IMR-90 (cell line): ENCODE measurements around the gene TRAPPC3. TPM values are rescaled to one million over a fixed set of nuclear protein-coding genes. Genes with fewer than 3 reads are reported as not detected.

Experiments used
- ATAC-seq: fragments of 200-7000 bp; cut with Tn5 transposase; 2 replicates; pipeline ENCODE4 v1.9.1; 2020; ENCODE audit warnings: low read depth, mild to moderate bottlenecking, moderate library complexity
- BruUV-seq: library from RNA; stranded (reverse); fragments of 400-500 nt; replicated peaks from 2 replicates; lab custom pipeline; 2021; lab: Mats Ljungman, UMichigan
- CTCF ChIA-PET: fragments of 300-600 bp; formaldehyde crosslinking; extraction: SDS; loops from one replicate; lab custom pipeline; 2021; ENCODE audit warnings: antibody characterized with exemption; lab: Yijun Ruan, JAX
- POLR2A ChIA-PET: fragments of 300-600 bp; sonication (Branson Sonifier 250); formaldehyde crosslinking; loops from one replicate; lab custom pipeline; 2022; ENCODE audit warnings: antibody characterized with exemption; ENCODE audit not compliant: unreplicated experiment; lab: Charles Lee
- DNase-seq: peaks from one replicate; pipeline ENCODE4 v3.0.0; 2013
- H2AFZ ChIP-seq: replicated peaks from 2 replicates; pipeline ENCODE3; 2013; ENCODE audit warnings: low read length, mild to moderate bottlenecking; ENCODE audit not compliant: poor library complexity
- H2AK5ac ChIP-seq: 2 replicates; pipeline ENCODE4 v1.6.1; 2013; ENCODE audit warnings: low read depth, low read length, inconsistent platforms
- H2AK9ac ChIP-seq: replicated peaks from 2 replicates; pipeline ENCODE3; 2013; ENCODE audit warnings: mild to moderate bottlenecking, low read depth, low read length, moderate library complexity; ENCODE audit not compliant: poor library complexity
- H2BK120ac ChIP-seq: 2 replicates; pipeline ENCODE4 v1.6.1; 2013; ENCODE audit warnings: low read depth, low read length, inconsistent platforms
- H2BK15ac ChIP-seq: 3 replicates; pipeline ENCODE4 v1.6.1; 2013; ENCODE audit warnings: low read depth, low read length, inconsistent platforms
- H2BK20ac ChIP-seq: 2 replicates; pipeline ENCODE4 v1.6.1; 2013; ENCODE audit warnings: low read depth, mild to moderate bottlenecking, inconsistent platforms, low read length, moderate library complexity
- H2BK5ac ChIP-seq: 2 replicates; pipeline ENCODE4 v1.6.1; 2013; ENCODE audit warnings: mild to moderate bottlenecking, low read depth, low read length, inconsistent platforms; ENCODE audit not compliant: poor library complexity, severe bottlenecking
- H3K14ac ChIP-seq: replicated peaks from 2 replicates; pipeline ENCODE4 v1.6.1; 2013; ENCODE audit warnings: low read depth, low read length, inconsistent platforms
- H3K18ac ChIP-seq: 2 replicates; pipeline ENCODE4 v1.6.1; 2013; ENCODE audit warnings: low read depth, low read length, control low read depth
- H3K23ac ChIP-seq: 2 replicates; pipeline ENCODE4 v1.6.1; 2013; ENCODE audit warnings: low read depth, low read length, inconsistent platforms
- H3K27ac ChIP-seq: 2 replicates; pipeline ENCODE4 v1.5.1; 2013; ENCODE audit warnings: mild to moderate bottlenecking, control low read depth, low read length; ENCODE audit not compliant: insufficient read depth
- H3K27me3 ChIP-seq: 2 replicates; pipeline ENCODE4 v1.6.1; 2013; ENCODE audit warnings: low read length; ENCODE audit not compliant: control insufficient read depth, insufficient read depth
- H3K36me3 ChIP-seq: 2 replicates; pipeline ENCODE4 v1.6.1; 2013; ENCODE audit warnings: low read length, mixed read lengths; ENCODE audit not compliant: control insufficient read depth, insufficient read depth
- H3K4ac ChIP-seq: 2 replicates; pipeline ENCODE4 v1.6.1; 2013; ENCODE audit warnings: low read depth, low read length, inconsistent platforms
- H3K4me1 ChIP-seq: 2 replicates; pipeline ENCODE4 v1.6.1; 2013; ENCODE audit warnings: low read length, mixed read lengths; ENCODE audit not compliant: control insufficient read depth, insufficient read depth
- H3K4me2 ChIP-seq: 2 replicates; pipeline ENCODE4 v1.6.1; 2013; ENCODE audit warnings: low read depth, mild to moderate bottlenecking, control low read depth, low read length, moderate library complexity
- H3K4me3 ChIP-seq: 2 replicates; pipeline ENCODE4 v1.5.1; 2013; ENCODE audit warnings: low read depth, mild to moderate bottlenecking, control low read depth, low read length, moderate library complexity; ENCODE audit not compliant: insufficient read depth
- H3K56ac ChIP-seq: 2 replicates; pipeline ENCODE4 v1.6.1; 2013; ENCODE audit warnings: low read length, inconsistent platforms; ENCODE audit not compliant: insufficient read depth; ENCODE audit errors: extremely low read depth
- H3K79me1 ChIP-seq, 2 experiments: 2 replicates each; pipeline ENCODE4 v1.6.1; 2013; ENCODE audit warnings: low read length in 2 of 2, inconsistent platforms in 1 of 2, low read depth in 1 of 2
- H3K9ac ChIP-seq: 2 replicates; pipeline ENCODE4 v1.6.1; 2013; ENCODE audit warnings: low read depth, low read length, control low read depth
- H3K9me1 ChIP-seq: 2 replicates; pipeline ENCODE4 v1.6.1; 2013; ENCODE audit warnings: low read length, inconsistent platforms; ENCODE audit not compliant: insufficient read depth
- H3K9me3 ChIP-seq: 2 replicates; pipeline ENCODE4 v1.6.1; 2013; ENCODE audit warnings: low read length; ENCODE audit not compliant: control insufficient read depth, insufficient read depth
- H4K20me1 ChIP-seq: 2 replicates; pipeline ENCODE4 v1.6.1; 2013; ENCODE audit warnings: low read length, inconsistent platforms; ENCODE audit not compliant: insufficient read depth
- H4K5ac ChIP-seq: 2 replicates; pipeline ENCODE4 v1.6.1; 2013; ENCODE audit warnings: mild to moderate bottlenecking, low read depth, low read length, control low read depth
- H4K8ac ChIP-seq, 2 experiments: 2 replicates each; pipeline ENCODE4 v1.6.1; 2013; ENCODE audit warnings: low read depth in 2 of 2, low read length in 2 of 2, control low read depth in 1 of 2, inconsistent platforms in 1 of 2
- H4K91ac ChIP-seq: 2 replicates; pipeline ENCODE4 v1.6.1; 2013; ENCODE audit warnings: low read depth, low read length, inconsistent platforms; ENCODE audit not compliant: insufficient read depth
- BHLHE40 ChIP-seq: fragments of 150-350 bp; IDR thresholded peaks from 2 replicates; pipeline ENCODE4 v1.6.1; 2016; ENCODE audit warnings: mild to moderate bottlenecking, low read depth, low read length
- CEBPB ChIP-seq: IDR thresholded peaks from 2 replicates; pipeline ENCODE4 v1.6.1; 2012; ENCODE audit warnings: low read depth, low read length, improper control_type of control experiment
- FOS ChIP-seq: fragments of 150-350 bp; IDR thresholded peaks from 2 replicates; pipeline ENCODE4 v1.6.1; 2016; ENCODE audit warnings: low read depth, low read length
- MAZ ChIP-seq: IDR thresholded peaks from 2 replicates; pipeline ENCODE4 v1.6.1; 2012; ENCODE audit warnings: low read depth, mild to moderate bottlenecking, low read length, improper control_type of control experiment, moderate library complexity, borderline replicate concordance
- MXI1 ChIP-seq: IDR thresholded peaks from 2 replicates; pipeline ENCODE4 v1.6.1; 2012; ENCODE audit warnings: low read depth, mild to moderate bottlenecking, low read length, moderate library complexity, borderline replicate concordance
- NFE2L2 ChIP-seq: fragments of 150-350 bp; IDR thresholded peaks from 2 replicates; pipeline ENCODE4 v1.6.1; 2016; ENCODE audit warnings: low read depth, mild to moderate bottlenecking, low read length
- POLR2A ChIP-seq: IDR thresholded peaks from 2 replicates; pipeline ENCODE4 v1.6.1; 2012; ENCODE audit warnings: mild to moderate bottlenecking, low read depth, low read length
- RAD21 ChIP-seq: IDR thresholded peaks from 2 replicates; pipeline ENCODE4 v1.6.1; 2012; ENCODE audit warnings: low read length, improper control_type of control experiment
- RCOR1 ChIP-seq: IDR thresholded peaks from 2 replicates; pipeline ENCODE4 v1.6.1; 2012; ENCODE audit warnings: mild to moderate bottlenecking, low read length, improper control_type of control experiment; ENCODE audit not compliant: insufficient replicate concordance
- RFX5 ChIP-seq: IDR thresholded peaks from 2 replicates; pipeline ENCODE4 v1.8.0; 2012; ENCODE audit warnings: low read depth, mild to moderate bottlenecking, low read length, moderate library complexity
- WGBS, 2 experiments: methylation state at CpG; one replicate each; pipeline versions ENCODE4 v1.1.5 to v1.1.7; 2013; ENCODE audit warnings: missing lambda C conversion rate in 2 of 2; ENCODE audit not compliant: insufficient read length in 1 of 2; ENCODE audit errors: extremely low coverage in 2 of 2; 5-methylcytosine and 5-hydroxymethylcytosine counted together
- dilution Hi-C: fragments of 300-500 bp; cut with HindIII; formaldehyde crosslinking; loops from one replicate; pipeline ENCODE4 v1.14.3; 2018; ENCODE audit warnings: low sequenced_read_pairs; ENCODE audit not compliant: unreplicated experiment
- in situ Hi-C: fragments of 300-500 bp; cut with MboI; formaldehyde crosslinking; loops from 3 replicates; pipeline ENCODE4 v1.14.3; 2019; ENCODE audit warnings: low sequenced_read_pairs, inconsistent platforms, mixed read lengths
- intact Hi-C: fragments of 100-400 bp; cut with micrococcal nuclease; formaldehyde crosslinking; loops from 2 replicates; pipeline ENCODE4 v1.10.0; 2022
- polyA plus RNA-seq, 3 experiments: library from polyadenylated mRNA; depleted of rRNA; stranded (reverse); fragments of >200 nt; gene quantifications; 2 replicates each; pipeline ENCODE4 v1.2.3, GENCODE V29; 2012; ENCODE audit warnings: low replicate concordance in 1 of 3
- total RNA-seq: library from RNA; depleted of rRNA; stranded (reverse); fragments of >200 nt; gene quantifications from 2 replicates; pipeline ENCODE4 v1.2.3, GENCODE V29; 2012
- TF ChIP-seq, protein P1 (sequence below): fragments of 150-350 bp; IDR thresholded peaks from 2 replicates; pipeline ENCODE4 v1.6.1; 2016; ENCODE audit warnings: low read depth, mild to moderate bottlenecking, low read length, moderate library complexity, borderline replicate concordance
- TF ChIP-seq, protein P2 (sequence below): conservative IDR thresholded peaks from 2 replicates; pipeline ENCODE4 v1.5.1; 2012; ENCODE audit warnings: mild to moderate bottlenecking, low read depth, low read length, improper control_type of control experiment

TRAPPC3 gene
- total and polyA plus RNA-seq, 2 of the 4 experiments (the other 2 are of a cell fraction), result 76.0 to 77.8 TPM

- TF ChIP-seq NFE2L2, result no peak
- peak; percentile 85 for TF ChIP-seq POLR2A
- peak; percentile 82 for TF ChIP-seq RCOR1
Observed at GRCh38 chr1:36088577-36089392, 60.5 kb downstream of the TRAPPC3 start, which contains the start of gene ADPRS (continued).

GRCh38 chr1:36088265-36088576 lies 61.1 kb downstream of the TRAPPC3 start:
- no peaks in the 10 kb centered on the region for H3K27me3 ChIP-seq
- DNase-seq, result no peak
- H2BK120ac ChIP-seq, result peak overlapping the region; percentile 81; the same call in 1 of the 2 replicates
- BruUV-seq, result no TSS peak
- intact Hi-C loops (loop anchor here (1.0 to 10.0 kb wide), 2 partner anchors 153 to 205 kb away; partner anchors contain the start of genes AGO1 and AGO3), in situ Hi-C loops (no loop called here), dilution Hi-C loops (no loop called here)
- peak overlapping the region; percentile 77 for H3K9ac ChIP-seq
- H4K20me1 ChIP-seq, result peaks cover 7% of the 10 kb centered on the region; the same call in 1 of the 2 replicates
- ChIA-PET POLR2A (no interaction called here), CTCF (no interaction called here)
- peak overlapping the region; percentile 74 for H3K27ac ChIP-seq
- H3K9me3 ChIP-seq, result no peaks in the 10 kb centered on the region
- H3K4me3 ChIP-seq, result peak overlapping the region; percentile 75
- peak; percentile 1; the same call in 1 of the 2 replicates for ATAC-seq
- H4K91ac ChIP-seq, result peak overlapping the region; percentile 84; the same call in 1 of the 2 replicates
- H2AK9ac ChIP-seq, result peak overlapping the region; percentile 87
- 0 out of 2 replicates have a peak overlapping the region, but pooled peaks have one; percentile 59 for H2AK5ac ChIP-seq
- H3K79me1 ChIP-seq, result peaks cover 33 to 45% of the 10 kb centered on the region in 2 experiments
- peaks cover 8% of the 10 kb centered on the region; the same call in 1 of the 2 replicates for H3K9me1 ChIP-seq
- H3K36me3 ChIP-seq, result peaks cover 17% of the 10 kb centered on the region
- H3K14ac ChIP-seq, result peak overlapping the region; percentile 99; the same call in 1 of the 2 replicates
- H3K18ac ChIP-seq, result no peak overlapping the region; the same call in 1 of the 2 replicates
- no CpG with 5 or more reads among the region's 8 CpGs for WGBS, 2 experiments
- H4K8ac ChIP-seq, result peak overlapping the region; percentile 97 to 99
- H4K5ac ChIP-seq, result peak overlapping the region; percentile 99
- no peak overlapping the region for H2BK15ac ChIP-seq
- H3K4me1 ChIP-seq, result peaks cover 2% of the 10 kb centered on the region; the same call in 1 of the 2 replicates
- H3K56ac ChIP-seq, result no peak overlapping the region
- H2BK20ac ChIP-seq, result no peak overlapping the region
- no peak overlapping the region for H3K23ac ChIP-seq
- peak overlapping the region; percentile 94 for H3K4ac ChIP-seq
- peak overlapping the region; percentile 93 for H3K4me2 ChIP-seq
- peak overlapping the region; percentile 76 for H2BK5ac ChIP-seq
- H2AFZ ChIP-seq, result peak overlapping the region; percentile 100
- TF ChIP-seq FOS (no peak), MXI1 (no peak), MAZ (no peak), RAD21 (no peak), CEBPB (no peak), POLR2A (no peak), BHLHE40 (no peak), RCOR1 (no peak), RFX5 (no peak)
- TF ChIP-seq, protein P1, sequence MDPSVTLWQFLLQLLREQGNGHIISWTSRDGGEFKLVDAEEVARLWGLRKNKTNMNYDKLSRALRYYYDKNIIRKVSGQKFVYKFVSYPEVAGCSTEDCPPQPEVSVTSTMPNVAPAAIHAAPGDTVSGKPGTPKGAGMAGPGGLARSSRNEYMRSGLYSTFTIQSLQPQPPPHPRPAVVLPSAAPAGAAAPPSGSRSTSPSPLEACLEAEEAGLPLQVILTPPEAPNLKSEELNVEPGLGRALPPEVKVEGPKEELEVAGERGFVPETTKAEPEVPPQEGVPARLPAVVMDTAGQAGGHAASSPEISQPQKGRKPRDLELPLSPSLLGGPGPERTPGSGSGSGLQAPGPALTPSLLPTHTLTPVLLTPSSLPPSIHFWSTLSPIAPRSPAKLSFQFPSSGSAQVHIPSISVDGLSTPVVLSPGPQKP, result no peak
- TF ChIP-seq, protein P2, sequence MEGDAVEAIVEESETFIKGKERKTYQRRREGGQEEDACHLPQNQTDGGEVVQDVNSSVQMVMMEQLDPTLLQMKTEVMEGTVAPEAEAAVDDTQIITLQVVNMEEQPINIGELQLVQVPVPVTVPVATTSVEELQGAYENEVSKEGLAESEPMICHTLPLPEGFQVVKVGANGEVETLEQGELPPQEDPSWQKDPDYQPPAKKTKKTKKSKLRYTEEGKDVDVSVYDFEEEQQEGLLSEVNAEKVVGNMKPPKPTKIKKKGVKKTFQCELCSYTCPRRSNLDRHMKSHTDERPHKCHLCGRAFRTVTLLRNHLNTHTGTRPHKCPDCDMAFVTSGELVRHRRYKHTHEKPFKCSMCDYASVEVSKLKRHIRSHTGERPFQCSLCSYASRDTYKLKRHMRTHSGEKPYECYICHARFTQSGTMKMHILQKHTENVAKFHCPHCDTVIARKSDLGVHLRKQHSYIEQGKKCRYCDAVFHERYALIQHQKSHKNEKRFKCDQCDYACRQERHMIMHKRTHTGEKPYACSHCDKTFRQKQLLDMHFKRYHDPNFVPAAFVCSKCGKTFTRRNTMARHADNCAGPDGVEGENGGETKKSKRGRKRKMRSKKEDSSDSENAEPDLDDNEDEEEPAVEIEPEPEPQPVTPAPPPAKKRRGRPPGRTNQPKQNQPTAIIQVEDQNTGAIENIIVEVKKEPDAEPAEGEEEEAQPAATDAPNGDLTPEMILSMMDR, result no peak
